K562 (cell line): ENCODE results near the gene GSK3B.

Experiments
- CEBPB ChIP-seq: fragments of 450-650 bp; IDR thresholded peaks from 2 replicates; pipeline ENCODE4 v1.6.1; 2016; ENCODE audit warnings: missing genetic modification characterization, missing compliant biosample characterization
- EZH2 ChIP-seq: IDR thresholded peaks from 2 replicates; pipeline ENCODE4 v1.6.1; 2012; ENCODE audit warnings: low read depth, mild to moderate bottlenecking, inconsistent platforms, low read length, borderline replicate concordance
- GABPB1 ChIP-seq: sonication (generic); formaldehyde crosslinking; IDR thresholded peaks from 2 replicates; pipeline ENCODE4 v1.8.0; 2022; ENCODE audit warnings: mild to moderate bottlenecking, missing genetic modification reagents
- MECOM ChIP-seq: fragments of 250-450 bp; sonication (Bioruptor Pico); IDR thresholded peaks from 2 replicates; pipeline ENCODE4 v1.8.0; 2022; ENCODE audit warnings: inconsistent platforms
- MYC ChIP-seq, 2 experiments: fragments of 250-450 bp in 1 of 2; sonication (Bioruptor Pico) in 1 of 2; IDR thresholded peaks; 2 replicates each; pipeline versions ENCODE4 v1.5.1 to v1.6.1; 2012 to 2021; ENCODE audit warnings: low read depth in 2 of 2, borderline replicate concordance in 1 of 2, improper control_type of control experiment in 1 of 2, low read length in 1 of 2, mild to moderate bottlenecking in 1 of 2, moderate library complexity in 1 of 2
- PTTG1 ChIP-seq: fragments of 450-650 bp; IDR thresholded peaks from 2 replicates; pipeline ENCODE4 v1.6.1; 2016; ENCODE audit warnings: low read depth, mild to moderate bottlenecking, missing genetic modification characterization, missing compliant biosample characterization
- SFPQ ChIP-seq: fragments of 200-400 bp; formaldehyde crosslinking; IDR thresholded peaks from 2 replicates; pipeline ENCODE4 v1.6.1; 2017; ENCODE audit warnings: mild to moderate bottlenecking, low read depth, low read length, moderate library complexity
- TRIM24 ChIP-seq, 2 experiments: fragments of 450-650 bp; IDR thresholded peaks; 2 replicates each; pipeline ENCODE4 v1.6.1; 2016
- U2AF2 ChIP-seq: fragments of 200-400 bp; formaldehyde crosslinking; optimal IDR thresholded peaks from 2 replicates; pipeline ENCODE3; 2017; ENCODE audit warnings: low read depth, mild to moderate bottlenecking, low read length
- TF ChIP-seq, protein P1 (sequence below): sonication (generic); formaldehyde crosslinking; IDR thresholded peaks from 2 replicates; pipeline ENCODE4 v1.8.1; 2023; ENCODE audit warnings: mild to moderate bottlenecking, missing genetic modification reagents
- TF ChIP-seq, protein P2 (sequence below), 3 experiments: IDR thresholded peaks in 2 of 3; conservative IDR thresholded peaks in 1 of 3; 2 replicates each; pipeline ENCODE4 v1.5.1; 2011 to 2012; ENCODE audit warnings: low read length in 3 of 3, mild to moderate bottlenecking in 3 of 3, control low read depth in 2 of 3, improper control_type of control experiment in 1 of 3, inconsistent platforms in 1 of 3, low read depth in 1 of 3, mixed read lengths in 1 of 3, moderate library complexity in 1 of 3; ENCODE audit not compliant: insufficient read depth in 2 of 3

GRCh38 chr3:120040813-120041377 lies 53.4 kb downstream of the GSK3B start:
- no peak for TF ChIP-seq MECOM
- TF ChIP-seq PTTG1 (tag): no peak
- TF ChIP-seq, protein P1, sequence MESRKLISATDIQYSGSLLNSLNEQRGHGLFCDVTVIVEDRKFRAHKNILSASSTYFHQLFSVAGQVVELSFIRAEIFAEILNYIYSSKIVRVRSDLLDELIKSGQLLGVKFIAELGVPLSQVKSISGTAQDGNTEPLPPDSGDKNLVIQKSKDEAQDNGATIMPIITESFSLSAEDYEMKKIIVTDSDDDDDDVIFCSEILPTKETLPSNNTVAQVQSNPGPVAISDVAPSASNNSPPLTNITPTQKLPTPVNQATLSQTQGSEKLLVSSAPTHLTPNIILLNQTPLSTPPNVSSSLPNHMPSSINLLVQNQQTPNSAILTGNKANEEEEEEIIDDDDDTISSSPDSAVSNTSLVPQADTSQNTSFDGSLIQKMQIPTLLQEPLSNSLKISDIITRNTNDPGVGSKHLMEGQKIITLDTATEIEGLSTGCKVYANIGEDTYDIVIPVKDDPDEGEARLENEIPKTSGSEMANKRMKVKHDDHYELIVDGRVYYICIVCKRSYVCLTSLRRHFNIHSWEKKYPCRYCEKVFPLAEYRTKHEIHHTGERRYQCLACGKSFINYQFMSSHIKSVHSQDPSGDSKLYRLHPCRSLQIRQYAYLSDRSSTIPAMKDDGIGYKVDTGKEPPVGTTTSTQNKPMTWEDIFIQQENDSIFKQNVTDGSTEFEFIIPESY (CRISPR knock-in tag): no peak
- TF ChIP-seq CEBPB (tag): no peak
- no peak for TF ChIP-seq EZH2
- no peak for TF ChIP-seq TRIM24 (IDR thresholded peaks at IDR 0.05)
- no peak for TF ChIP-seq SFPQ
- no peak for TF ChIP-seq U2AF2
- TF ChIP-seq MYC (IDR thresholded peaks at IDR 0.05; ENCODE audit: low read depth, low read length): no peak
- no peak for TF ChIP-seq MYC (CRISPR knock-in tag; IDR thresholded peaks at IDR 0.05; ENCODE audit: borderline replicate concordance, low read depth)
- TF ChIP-seq, protein P2, sequence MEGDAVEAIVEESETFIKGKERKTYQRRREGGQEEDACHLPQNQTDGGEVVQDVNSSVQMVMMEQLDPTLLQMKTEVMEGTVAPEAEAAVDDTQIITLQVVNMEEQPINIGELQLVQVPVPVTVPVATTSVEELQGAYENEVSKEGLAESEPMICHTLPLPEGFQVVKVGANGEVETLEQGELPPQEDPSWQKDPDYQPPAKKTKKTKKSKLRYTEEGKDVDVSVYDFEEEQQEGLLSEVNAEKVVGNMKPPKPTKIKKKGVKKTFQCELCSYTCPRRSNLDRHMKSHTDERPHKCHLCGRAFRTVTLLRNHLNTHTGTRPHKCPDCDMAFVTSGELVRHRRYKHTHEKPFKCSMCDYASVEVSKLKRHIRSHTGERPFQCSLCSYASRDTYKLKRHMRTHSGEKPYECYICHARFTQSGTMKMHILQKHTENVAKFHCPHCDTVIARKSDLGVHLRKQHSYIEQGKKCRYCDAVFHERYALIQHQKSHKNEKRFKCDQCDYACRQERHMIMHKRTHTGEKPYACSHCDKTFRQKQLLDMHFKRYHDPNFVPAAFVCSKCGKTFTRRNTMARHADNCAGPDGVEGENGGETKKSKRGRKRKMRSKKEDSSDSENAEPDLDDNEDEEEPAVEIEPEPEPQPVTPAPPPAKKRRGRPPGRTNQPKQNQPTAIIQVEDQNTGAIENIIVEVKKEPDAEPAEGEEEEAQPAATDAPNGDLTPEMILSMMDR (IDR thresholded peaks at IDR 0.05 in 2 of 3, conservative IDR thresholded peaks at IDR 0.05 in 1 of 3; ENCODE audit: insufficient read depth in 2 of 3, low read depth in 1 of 3, low read length in 3 of 3): no peak
- TF ChIP-seq GABPB1 (CRISPR knock-in tag): no peak
